Gastrocnemius medialis (tissue), 4 donors: ENCODE measurements around the gene BYSL. TPM values are rescaled to one million over a fixed set of nuclear protein-coding genes. Genes with fewer than 3 reads are reported as not detected.

ENCODE experiments used
- ATAC-seq, 2 donors: fragments of 150-250 bp; one replicate each; pipeline ENCODE4 v1.9.1; 2016
- DNase-seq, 2 donors: peaks; one replicate each; pipeline ENCODE4 v3.0.0-alpha.2; 2019
- H3K27ac ChIP-seq, 4 donors: fragments of 200-600 bp; sonication (generic); 1 replicate in 1 of 4; 2 replicates in 3 of 4; pipeline ENCODE4 v1.5.1; 2016 to 2018; ENCODE audit warnings: mild to moderate bottlenecking in 2 of 4, moderate library complexity in 1 of 4
- H3K27me3 ChIP-seq, 3 donors: fragments of 200-600 bp; sonication (generic) in 2 of 3; 1 replicate in 1 of 3; 2 replicates in 2 of 3; pipeline versions ENCODE4 v1.5.1 to v1.6.0; 2016 to 2019; ENCODE audit warnings: mild to moderate bottlenecking in 1 of 3, moderate library complexity in 1 of 3
- H3K36me3 ChIP-seq, 2 donors: fragments of 200-600 bp; sonication (generic) in 1 of 2; one replicate each; pipeline ENCODE4 v1.5.1; 2017 to 2018
- H3K4me1 ChIP-seq, 2 donors: fragments of 200-600 bp; sonication (generic) in 1 of 2; one replicate each; pipeline ENCODE4 v1.5.1; 2016 to 2017; ENCODE audit warnings: mild to moderate bottlenecking in 2 of 2
- H3K4me3 ChIP-seq, 4 donors: fragments of 200-600 bp; sonication (generic) in 3 of 4; 1 replicate in 1 of 4; 2 replicates in 3 of 4; pipeline ENCODE4 v1.5.1; 2016 to 2019; ENCODE audit warnings: mild to moderate bottlenecking in 2 of 4
- H3K9me3 ChIP-seq, 3 donors: fragments of 200-600 bp; sonication (generic) in 2 of 3; 1 replicate in 1 of 3; 2 replicates in 2 of 3; pipeline ENCODE4 v1.5.1; 2016 to 2019
- CTCF ChIP-seq, 5 experiments: fragments of 450-650 bp in 3 of 5; fragments of 200-600 bp in 2 of 5; sonication (generic) in 2 of 5; IDR thresholded peaks in 4 of 5; conservative IDR thresholded peaks in 1 of 5; 1 replicate in 4 of 5; 2 replicates in 1 of 5; pipeline ENCODE4 v1.5.1; 2016 to 2019; ENCODE audit warnings: antibody characterized with exemption in 5 of 5, mild to moderate bottlenecking in 3 of 5, moderate library complexity in 3 of 5
- POLR2A ChIP-seq, 2 donors: fragments of 450-650 bp; IDR thresholded peaks; one replicate each; pipeline ENCODE4 v1.6.1; 2017; ENCODE audit warnings: antibody characterized with exemption in 2 of 2, mild to moderate bottlenecking in 2 of 2, moderate library complexity in 2 of 2
- in situ Hi-C, 4 donors: fragments of 200-750 bp; cut with MboI; loops; one replicate each; pipeline versions ENCODE4 v1.15.0 to v1.8.0; 2017; ENCODE audit warnings: low sequenced_read_pairs in 4 of 4
- intact Hi-C: fragments of 100-400 bp; cut with DNase I; formaldehyde crosslinking; loops from one replicate; pipeline ENCODE4 v1.15.1; 2023; ENCODE audit warnings: low total_unique reads
- total RNA-seq, 4 donors: library from RNA; depleted of rRNA; stranded (reverse); fragments of >200 nt; gene quantifications; one replicate each; pipeline versions ENCODE4 v1.1.0 to v1.2.3, GENCODE V29; 2016

Gene BYSL
- 10 to 100 TPM in 3 of 4 donors, 1 to 10 TPM in 1; 8.0 to 16.6 (median 12.9) TPM for total RNA-seq

GRCh38 chr6:41920921-41921711 lies at the start of gene BYSL, which contains the start of gene MED20:
TSS of gene BYSL (plus strand) at chr6:41921499. CDS start at chr6:41921563, 64 bp downstream.
TSS of gene MED20 (minus strand) at chr6:41921139. CDS start at chr6:41921018, 121 bp downstream.
- peak; percentile 71 to 85 for TF ChIP-seq POLR2A (IDR thresholded peaks at IDR 0.05)
- peak; percentile 98 to 100 (median 98) for TF ChIP-seq CTCF (IDR thresholded peaks at IDR 0.05 in 4 of 5, conservative IDR thresholded peaks at IDR 0.05 in 1 of 5)
- Histone ChIP-seq H3K4me1 (peaks cover 29 to 30% of the 10 kb centered on the region in 2 donors), H3K9me3 (no peaks in the 10 kb centered on the region), H3K36me3 (peaks cover 0 to 11% of the 10 kb centered on the region in 2 donors), H3K27ac (peak within 1 kb of the TSS; percentile 93 to 98 (median 96)), H3K27me3 (no peaks in the 10 kb centered on the region), H3K4me3 (peak within 1 kb of the TSS; percentile 75 to 97 (median 86))
- DNase-seq (peak; percentile 88 to 89), ATAC-seq (peak; percentile 98 to 99)
- intact Hi-C loops = loop anchor here (1.0 to 10.0 kb wide), 6 partner anchors 20 to 644 kb away; partner anchors contain the start of genes CCND3, MRPS10, TAF8 and TOMM6
- in situ Hi-C loops = loop anchor here in 3 of 4 donors (10.0 to 25.0 kb wide), 4 partner anchors 126 to 304 kb away; partner anchors contain the start of genes PRICKLE4 (in 2 of the 3), TOMM6 (in 2 of the 3) and MRPS10 (in 1 of the 3)

GRCh38 chr6:41871691-41872090 lies 49.6 kb upstream of the BYSL start:
- in situ Hi-C loops = no loop called here
- no peak for ATAC-seq
- no peak overlapping the region for H3K27ac ChIP-seq
- H3K4me1 ChIP-seq = no peaks in the 10 kb centered on the region
- intact Hi-C loops = no loop called here
- DNase-seq = no peak
- H3K27me3 ChIP-seq = no peaks in the 10 kb centered on the region
- no peak overlapping the region for H3K4me3 ChIP-seq
- TF ChIP-seq POLR2A (IDR thresholded peaks at IDR 0.05) = no peak
- TF ChIP-seq CTCF (IDR thresholded peaks at IDR 0.05 in 4 of 5, conservative IDR thresholded peaks at IDR 0.05 in 1 of 5) = no peak
- H3K36me3 ChIP-seq = peaks cover 0 to 6% of the 10 kb centered on the region in 2 donors
- no peaks in the 10 kb centered on the region for H3K9me3 ChIP-seq

- in situ Hi-C loops = no loop called here
- no peak for TF ChIP-seq POLR2A (IDR thresholded peaks at IDR 0.05)
- TF ChIP-seq CTCF (IDR thresholded peaks at IDR 0.05 in 4 of 5, conservative IDR thresholded peaks at IDR 0.05 in 1 of 5) = no peak
- Histone ChIP-seq H3K27ac (no peak overlapping the region), H3K9me3 (no peaks in the 10 kb centered on the region), H3K4me1 (no peaks in the 10 kb centered on the region), H3K36me3 (peaks cover 0 to 6% of the 10 kb centered on the region in 2 donors), H3K4me3 (no peak overlapping the region), H3K27me3 (no peaks in the 10 kb centered on the region)
- intact Hi-C loops = no loop called here
- no peak for ATAC-seq
- DNase-seq = no peak
Measured at GRCh38 chr6:41872147-41872546, 49.2 kb upstream of the BYSL start.

GRCh38 chr6:41874741-41875140 lies 46.6 kb upstream of the BYSL start:
- H3K27ac ChIP-seq = no peak overlapping the region
- no peaks in the 10 kb centered on the region for H3K27me3 ChIP-seq
- intact Hi-C loops (no loop called here), in situ Hi-C loops (no loop called here)
- ATAC-seq (no peak), DNase-seq (no peak)
- no peak overlapping the region for H3K4me3 ChIP-seq
- no peaks in the 10 kb centered on the region for H3K4me1 ChIP-seq
- TF ChIP-seq CTCF (IDR thresholded peaks at IDR 0.05 in 4 of 5, conservative IDR thresholded peaks at IDR 0.05 in 1 of 5) = no peak
- TF ChIP-seq POLR2A (IDR thresholded peaks at IDR 0.05) = no peak
- no peaks in the 10 kb centered on the region for H3K9me3 ChIP-seq
- peaks cover 0 to 4% of the 10 kb centered on the region in 2 donors for H3K36me3 ChIP-seq
